Measurements from ENCODE around the gene UBR4.

GRCh38 chr1:19229828-19230325 is 19.8 kb upstream of the UBR4 start:
- TF ChIP-seq CTCF (IDR thresholded peaks at IDR 0.05; ENCODE audit: low read depth, low read length, poor library complexity, severe bottlenecking), result no peak
- TF ChIP-seq EZH2phosphoT487 (IDR thresholded peaks at IDR 0.05; ENCODE audit: borderline replicate concordance, low read length), result no peak

Data from DOHH2 (cell line).